Body of pancreas (tissue), 4 donors: Measurements from ENCODE around the gene PFKFB2.
"Not testable (repeated sequence)": the region's sequence is repeated elsewhere in the genome, so short reads cannot be mapped to it uniquely, and the experiment has no call there.

Experiments used
- POLR2A ChIP-seq, 3 donors: fragments of 450-650 bp; IDR thresholded peaks; one replicate each; pipeline ENCODE4 v1.6.1; 2016; ENCODE audit warnings: antibody characterized with exemption in 3 of 3, mild to moderate bottlenecking in 2 of 3
- TF ChIP-seq, protein P1 (sequence below), 7 experiments: fragments of 450-650 bp in 4 of 7; fragments of 200-600 bp in 3 of 7; sonication (generic) in 3 of 7; IDR thresholded peaks; one replicate each; pipeline ENCODE4 v1.5.1; 2016 to 2019; ENCODE audit warnings: antibody characterized with exemption in 7 of 7

DNA sequence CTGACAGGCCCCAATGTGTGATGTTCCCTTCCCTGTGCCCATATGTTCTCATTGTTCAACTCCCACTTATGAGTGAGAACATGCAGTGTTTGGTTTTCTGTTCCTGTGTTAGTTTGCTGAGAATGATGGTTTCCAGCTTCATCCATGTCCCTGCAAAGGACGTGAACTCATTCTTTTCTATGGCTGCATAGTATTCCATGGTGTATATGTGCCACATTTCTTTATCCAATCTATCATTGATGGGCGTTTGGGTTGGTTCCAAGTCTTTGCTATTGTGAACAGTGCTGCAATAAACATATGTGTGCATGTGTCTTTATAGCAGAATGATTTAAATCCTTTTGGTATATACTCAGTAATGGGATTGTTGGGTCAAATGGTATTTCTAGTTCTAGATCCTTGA lies 11.7 kb upstream of the PFKFB2 start:
- TF ChIP-seq, protein P1, sequence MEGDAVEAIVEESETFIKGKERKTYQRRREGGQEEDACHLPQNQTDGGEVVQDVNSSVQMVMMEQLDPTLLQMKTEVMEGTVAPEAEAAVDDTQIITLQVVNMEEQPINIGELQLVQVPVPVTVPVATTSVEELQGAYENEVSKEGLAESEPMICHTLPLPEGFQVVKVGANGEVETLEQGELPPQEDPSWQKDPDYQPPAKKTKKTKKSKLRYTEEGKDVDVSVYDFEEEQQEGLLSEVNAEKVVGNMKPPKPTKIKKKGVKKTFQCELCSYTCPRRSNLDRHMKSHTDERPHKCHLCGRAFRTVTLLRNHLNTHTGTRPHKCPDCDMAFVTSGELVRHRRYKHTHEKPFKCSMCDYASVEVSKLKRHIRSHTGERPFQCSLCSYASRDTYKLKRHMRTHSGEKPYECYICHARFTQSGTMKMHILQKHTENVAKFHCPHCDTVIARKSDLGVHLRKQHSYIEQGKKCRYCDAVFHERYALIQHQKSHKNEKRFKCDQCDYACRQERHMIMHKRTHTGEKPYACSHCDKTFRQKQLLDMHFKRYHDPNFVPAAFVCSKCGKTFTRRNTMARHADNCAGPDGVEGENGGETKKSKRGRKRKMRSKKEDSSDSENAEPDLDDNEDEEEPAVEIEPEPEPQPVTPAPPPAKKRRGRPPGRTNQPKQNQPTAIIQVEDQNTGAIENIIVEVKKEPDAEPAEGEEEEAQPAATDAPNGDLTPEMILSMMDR (IDR thresholded peaks at IDR 0.05): not testable (repeated sequence)
- TF ChIP-seq POLR2A (IDR thresholded peaks at IDR 0.05): not testable (repeated sequence)
